ENCODE results near the gene OSBPL10.

GRCh38 chr3:31985831-31986230, 4.8 kb upstream of the OSBPL10 start:
- TF ChIP-seq CTCF (IDR thresholded peaks at IDR 0.05; ENCODE audit: insufficient read depth, low read depth, low read length) (no peak), EZH2 (IDR thresholded peaks at IDR 0.05; ENCODE audit: insufficient read depth, low read length) (no peak)

Measured in astrocyte (in vitro differentiated cells and primary cell).